SK-N-SH (cell line): ENCODE data around the gene CHRNA5. TPM values are rescaled to one million over a fixed set of nuclear protein-coding genes. Genes with fewer than 3 reads are reported as not detected.

Source experiments
- CHD2 ChIP-seq: fragments of 150-350 bp; IDR thresholded peaks from 2 replicates; pipeline ENCODE4 v1.6.1; 2018; ENCODE audit warnings: low read length; ENCODE audit not compliant: partially characterized antibody
- EZH2phosphoT487 ChIP-seq: fragments of 200-600 bp; sonication (generic); IDR thresholded peaks from 2 replicates; pipeline ENCODE4 v1.6.1; 2017; ENCODE audit warnings: low read depth, mixed run types, mild to moderate bottlenecking, antibody characterized with exemption, moderate library complexity, borderline replicate concordance
- FOXM1 ChIP-seq: IDR thresholded peaks from 2 replicates; pipeline ENCODE4 v1.4.0; 2012; ENCODE audit warnings: low read depth, mild to moderate bottlenecking
- IRF3 ChIP-seq: fragments of 150-350 bp; IDR thresholded peaks from 2 replicates; pipeline ENCODE4 v1.6.1; 2016; ENCODE audit warnings: mild to moderate bottlenecking, low read depth, low read length
- JUND ChIP-seq: IDR thresholded peaks from 2 replicates; pipeline ENCODE4 v1.4.0; 2012
- MEF2A ChIP-seq: IDR thresholded peaks from 2 replicates; pipeline ENCODE4 v1.4.0; 2012; ENCODE audit warnings: low read depth, borderline replicate concordance
- MXI1 ChIP-seq: IDR thresholded peaks from 2 replicates; pipeline ENCODE4 v1.6.1; 2012; ENCODE audit warnings: mild to moderate bottlenecking, low read depth, low read length, improper control_type of control experiment
- RAD21 ChIP-seq: IDR thresholded peaks from 2 replicates; pipeline ENCODE4 v1.6.1; 2012; ENCODE audit warnings: mild to moderate bottlenecking, low read length
- RFX5 ChIP-seq: IDR thresholded peaks from 2 replicates; pipeline ENCODE4 v1.6.1; 2012; ENCODE audit warnings: mild to moderate bottlenecking, improper control_type of control experiment, low read length
- SIN3A ChIP-seq: IDR thresholded peaks from 2 replicates; pipeline ENCODE4 v1.6.1; 2012; ENCODE audit warnings: low read depth, mild to moderate bottlenecking, low read length, moderate library complexity, borderline replicate concordance
- SMC3 ChIP-seq: IDR thresholded peaks from 2 replicates; pipeline ENCODE4 v1.6.1; 2012; ENCODE audit warnings: low read depth, low read length, improper control_type of control experiment
- TEAD4 ChIP-seq: IDR thresholded peaks from 2 replicates; pipeline ENCODE4 v1.4.0; 2012; ENCODE audit warnings: mild to moderate bottlenecking, borderline replicate concordance; ENCODE audit not compliant: insufficient read depth
- polyA plus RNA-seq, 3 experiments: library from polyadenylated mRNA; depleted of rRNA; stranded (reverse); fragments of >200 nt; gene quantifications; 2 replicates each; pipeline ENCODE4 v1.2.3, GENCODE V29; 2012
- TF ChIP-seq, protein P1 (sequence below): fragments of 200-600 bp; sonication (generic); IDR thresholded peaks from 2 replicates; pipeline ENCODE4 v1.6.1; 2017; ENCODE audit warnings: antibody characterized with exemption, mild to moderate bottlenecking, moderate library complexity
- TF ChIP-seq, protein P2 (sequence below): IDR thresholded peaks from 2 replicates; pipeline ENCODE4 v1.6.1; 2012; ENCODE audit warnings: mild to moderate bottlenecking, low read depth, low read length, moderate library complexity
- TF ChIP-seq, protein P3 (sequence below): IDR thresholded peaks from 2 replicates; pipeline ENCODE4; 2012

The CHRNA5 gene
- polyA plus RNA-seq, 1 of the 3 experiments (the other 2 are of a cell fraction) = 5.5 TPM

DNA sequence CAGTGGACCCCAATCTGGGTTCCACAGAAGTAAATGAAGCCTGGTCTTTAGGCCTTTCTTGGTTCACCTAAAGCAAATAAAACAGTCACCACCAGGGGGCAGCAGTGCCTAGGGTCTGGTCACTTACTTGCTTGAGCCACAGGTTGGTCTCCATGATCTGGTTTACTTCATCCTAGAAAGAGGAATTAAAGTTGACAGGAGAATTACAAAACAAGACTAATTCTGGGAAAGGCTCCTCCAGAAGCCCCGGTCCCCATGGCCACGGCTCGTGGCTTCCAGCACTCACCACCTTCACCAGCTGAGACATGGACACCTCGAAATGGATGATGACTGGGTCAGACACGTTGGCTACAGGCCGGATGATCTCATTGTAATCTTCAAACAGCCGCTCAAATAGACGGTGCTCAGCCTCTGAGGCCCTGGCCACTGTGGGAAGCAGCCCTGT, 53.2 kb downstream of the CHRNA5 start (continued):
- TF ChIP-seq, protein P1, sequence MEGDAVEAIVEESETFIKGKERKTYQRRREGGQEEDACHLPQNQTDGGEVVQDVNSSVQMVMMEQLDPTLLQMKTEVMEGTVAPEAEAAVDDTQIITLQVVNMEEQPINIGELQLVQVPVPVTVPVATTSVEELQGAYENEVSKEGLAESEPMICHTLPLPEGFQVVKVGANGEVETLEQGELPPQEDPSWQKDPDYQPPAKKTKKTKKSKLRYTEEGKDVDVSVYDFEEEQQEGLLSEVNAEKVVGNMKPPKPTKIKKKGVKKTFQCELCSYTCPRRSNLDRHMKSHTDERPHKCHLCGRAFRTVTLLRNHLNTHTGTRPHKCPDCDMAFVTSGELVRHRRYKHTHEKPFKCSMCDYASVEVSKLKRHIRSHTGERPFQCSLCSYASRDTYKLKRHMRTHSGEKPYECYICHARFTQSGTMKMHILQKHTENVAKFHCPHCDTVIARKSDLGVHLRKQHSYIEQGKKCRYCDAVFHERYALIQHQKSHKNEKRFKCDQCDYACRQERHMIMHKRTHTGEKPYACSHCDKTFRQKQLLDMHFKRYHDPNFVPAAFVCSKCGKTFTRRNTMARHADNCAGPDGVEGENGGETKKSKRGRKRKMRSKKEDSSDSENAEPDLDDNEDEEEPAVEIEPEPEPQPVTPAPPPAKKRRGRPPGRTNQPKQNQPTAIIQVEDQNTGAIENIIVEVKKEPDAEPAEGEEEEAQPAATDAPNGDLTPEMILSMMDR = peak; percentile 93
- no peak for TF ChIP-seq IRF3
- TF ChIP-seq, protein P2, sequence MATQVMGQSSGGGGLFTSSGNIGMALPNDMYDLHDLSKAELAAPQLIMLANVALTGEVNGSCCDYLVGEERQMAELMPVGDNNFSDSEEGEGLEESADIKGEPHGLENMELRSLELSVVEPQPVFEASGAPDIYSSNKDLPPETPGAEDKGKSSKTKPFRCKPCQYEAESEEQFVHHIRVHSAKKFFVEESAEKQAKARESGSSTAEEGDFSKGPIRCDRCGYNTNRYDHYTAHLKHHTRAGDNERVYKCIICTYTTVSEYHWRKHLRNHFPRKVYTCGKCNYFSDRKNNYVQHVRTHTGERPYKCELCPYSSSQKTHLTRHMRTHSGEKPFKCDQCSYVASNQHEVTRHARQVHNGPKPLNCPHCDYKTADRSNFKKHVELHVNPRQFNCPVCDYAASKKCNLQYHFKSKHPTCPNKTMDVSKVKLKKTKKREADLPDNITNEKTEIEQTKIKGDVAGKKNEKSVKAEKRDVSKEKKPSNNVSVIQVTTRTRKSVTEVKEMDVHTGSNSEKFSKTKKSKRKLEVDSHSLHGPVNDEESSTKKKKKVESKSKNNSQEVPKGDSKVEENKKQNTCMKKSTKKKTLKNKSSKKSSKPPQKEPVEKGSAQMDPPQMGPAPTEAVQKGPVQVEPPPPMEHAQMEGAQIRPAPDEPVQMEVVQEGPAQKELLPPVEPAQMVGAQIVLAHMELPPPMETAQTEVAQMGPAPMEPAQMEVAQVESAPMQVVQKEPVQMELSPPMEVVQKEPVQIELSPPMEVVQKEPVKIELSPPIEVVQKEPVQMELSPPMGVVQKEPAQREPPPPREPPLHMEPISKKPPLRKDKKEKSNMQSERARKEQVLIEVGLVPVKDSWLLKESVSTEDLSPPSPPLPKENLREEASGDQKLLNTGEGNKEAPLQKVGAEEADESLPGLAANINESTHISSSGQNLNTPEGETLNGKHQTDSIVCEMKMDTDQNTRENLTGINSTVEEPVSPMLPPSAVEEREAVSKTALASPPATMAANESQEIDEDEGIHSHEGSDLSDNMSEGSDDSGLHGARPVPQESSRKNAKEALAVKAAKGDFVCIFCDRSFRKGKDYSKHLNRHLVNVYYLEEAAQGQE = peak; percentile 43; the same call in 1 of the 2 replicates
- peak; percentile 95 for TF ChIP-seq SIN3A
- TF ChIP-seq, protein P3, sequence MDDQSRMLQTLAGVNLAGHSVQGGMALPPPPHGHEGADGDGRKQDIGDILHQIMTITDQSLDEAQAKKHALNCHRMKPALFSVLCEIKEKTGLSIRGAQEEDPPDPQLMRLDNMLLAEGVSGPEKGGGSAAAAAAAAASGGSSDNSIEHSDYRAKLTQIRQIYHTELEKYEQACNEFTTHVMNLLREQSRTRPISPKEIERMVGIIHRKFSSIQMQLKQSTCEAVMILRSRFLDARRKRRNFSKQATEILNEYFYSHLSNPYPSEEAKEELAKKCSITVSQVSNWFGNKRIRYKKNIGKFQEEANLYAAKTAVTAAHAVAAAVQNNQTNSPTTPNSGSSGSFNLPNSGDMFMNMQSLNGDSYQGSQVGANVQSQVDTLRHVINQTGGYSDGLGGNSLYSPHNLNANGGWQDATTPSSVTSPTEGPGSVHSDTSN = peak; percentile 99
- TF ChIP-seq JUND = peak; percentile 90
- peak; percentile 92 for TF ChIP-seq TEAD4
- peak; percentile 94 for TF ChIP-seq MXI1
- TF ChIP-seq FOXM1 = peak; percentile 77
- TF ChIP-seq RFX5 = no peak
- peak; percentile 94 for TF ChIP-seq RAD21
- peak; percentile 95 for TF ChIP-seq SMC3
- TF ChIP-seq EZH2phosphoT487 = no peak
- peak; percentile 72 for TF ChIP-seq CHD2
- TF ChIP-seq MEF2A = peak; percentile 74; the same call in 1 of the 2 replicates
- TF ChIP-seq, all 33 proteins: peak for 25
